Spleen (tissue), 11 donors: ENCODE results near the gene FBXL13. TPM values are rescaled to one million over a fixed set of nuclear protein-coding genes. Genes with fewer than 3 reads are reported as not detected.

ENCODE experiments used
- DNase-seq: peaks from one replicate; pipeline ENCODE4 v3.0.0-alpha.2; 2020
- H3K27ac ChIP-seq, 8 donors: fragments of 200-600 bp; sonication (generic) in 7 of 8; 1 replicate in 4 of 8; 2 replicates in 4 of 8; pipeline versions ENCODE4 v1.5.0 to v1.8.0; 2016 to 2021; ENCODE audit warnings: inconsistent platforms in 4 of 8, mild to moderate bottlenecking in 4 of 8, moderate library complexity in 1 of 8
- H3K27me3 ChIP-seq, 7 donors: fragments of 200-600 bp; sonication (generic) in 6 of 7; replicated peaks in 1 of 7; 1 replicate in 4 of 7; 2 replicates in 3 of 7; pipeline versions ENCODE4 v1.5.0 to v1.8.0; 2016 to 2021; ENCODE audit warnings: inconsistent platforms in 3 of 7, mild to moderate bottlenecking in 1 of 7
- H3K36me3 ChIP-seq, 6 donors: fragments of 200-600 bp; sonication (generic) in 5 of 6; 1 replicate in 4 of 6; 2 replicates in 2 of 6; pipeline versions ENCODE4 v1.5.0 to v1.8.0; 2016 to 2021; ENCODE audit warnings: inconsistent platforms in 2 of 6
- H3K4me1 ChIP-seq, 6 donors: fragments of 200-600 bp; sonication (generic) in 5 of 6; 1 replicate in 3 of 6; 2 replicates in 3 of 6; pipeline versions ENCODE4 v1.5.0 to v1.8.0; 2016 to 2021; ENCODE audit warnings: inconsistent platforms in 3 of 6
- H3K4me3 ChIP-seq, 8 donors: fragments of 200-600 bp; sonication (generic) in 7 of 8; 1 replicate in 4 of 8; 2 replicates in 4 of 8; pipeline versions ENCODE4 v1.5.0 to v1.8.0; 2016 to 2021; ENCODE audit warnings: inconsistent platforms in 4 of 8, mild to moderate bottlenecking in 4 of 8, moderate library complexity in 2 of 8
- H3K9me3 ChIP-seq, 8 donors: fragments of 200-600 bp; sonication (generic) in 7 of 8; 1 replicate in 4 of 8; 2 replicates in 4 of 8; pipeline versions ENCODE4 v1.5.0 to v1.8.0; 2016 to 2021; ENCODE audit warnings: inconsistent platforms in 4 of 8
- POLR2A ChIP-seq, 3 donors: fragments of 450-650 bp; IDR thresholded peaks; one replicate each; pipeline ENCODE4 v1.5.1; 2017; ENCODE audit warnings: antibody characterized with exemption in 3 of 3, mild to moderate bottlenecking in 1 of 3
- POLR2AphosphoS5 ChIP-seq, 3 donors: sonication (generic); formaldehyde crosslinking; IDR thresholded peaks; one replicate each; pipeline ENCODE4 v1.5.1; 2017; ENCODE audit warnings: antibody characterized with exemption in 3 of 3
- WGBS, 5 donors: extraction: QIAGEN DNeasy Blood & Tissue Kit in 3 of 5; methylation state at CpG; one replicate each; pipeline versions ENCODE4 v1.1.5 to v1.1.7; 2013 to 2018; 5-methylcytosine and 5-hydroxymethylcytosine counted together
- intact Hi-C: fragments of 100-400 bp; cut with DNase I; formaldehyde crosslinking; loops from one replicate; pipeline ENCODE4 v1.15.0; 2023; ENCODE audit warnings: low total_unique reads
- polyA plus RNA-seq, 3 donors: library from polyadenylated mRNA; stranded (reverse); fragments of 200-250 nt; gene quantifications; one replicate each; pipeline ENCODE4 v1.2.1, GENCODE V29; 2013
- total RNA-seq, 7 donors: library from RNA; depleted of rRNA in 3 of 7; stranded (reverse); fragments of >200 nt in 3 of 7; fragmentation: NEBNext Ultra II Directional in 4 of 7; extraction: Animal tissue kit (Norgen Biotek cat#: 25700) in 4 of 7; gene quantifications; one replicate each; pipeline versions ENCODE4 v1.1.0 to v1.2.1, GENCODE V29; 2016 to 2021
- TF ChIP-seq, protein P1 (sequence below), 11 experiments: fragments of 200-600 bp in 7 of 11; fragments of 450-650 bp in 4 of 11; sonication (generic) in 4 of 11; IDR thresholded peaks in 8 of 11; conservative IDR thresholded peaks in 3 of 11; 1 replicate in 7 of 11; 2 replicates in 4 of 11; pipeline versions ENCODE4 v1.4.0 to v1.8.0; 2016 to 2021; ENCODE audit warnings: antibody characterized with exemption in 11 of 11, inconsistent platforms in 4 of 11, mild to moderate bottlenecking in 1 of 11
- donor health status: healthy with polysubstance abuse.
- donor health status: DM: no; HTN: no; CAD: no; lungs with moderate emphysema.
- donor health status: DM: no; HTN: no; CAD: no.
- donor health status: Bipolar disorder and iron deficiency.
- donor health status: healthy.
- donor health status: DM: no; HTN: no; CAD: no.
- donor health status: DM: yes; HTN: yes; CAD: no.

Gene FBXL13
- total and polyA plus RNA-seq, 10 donors = 0.09 to 6.6 (median 2.3) TPM

DNA sequence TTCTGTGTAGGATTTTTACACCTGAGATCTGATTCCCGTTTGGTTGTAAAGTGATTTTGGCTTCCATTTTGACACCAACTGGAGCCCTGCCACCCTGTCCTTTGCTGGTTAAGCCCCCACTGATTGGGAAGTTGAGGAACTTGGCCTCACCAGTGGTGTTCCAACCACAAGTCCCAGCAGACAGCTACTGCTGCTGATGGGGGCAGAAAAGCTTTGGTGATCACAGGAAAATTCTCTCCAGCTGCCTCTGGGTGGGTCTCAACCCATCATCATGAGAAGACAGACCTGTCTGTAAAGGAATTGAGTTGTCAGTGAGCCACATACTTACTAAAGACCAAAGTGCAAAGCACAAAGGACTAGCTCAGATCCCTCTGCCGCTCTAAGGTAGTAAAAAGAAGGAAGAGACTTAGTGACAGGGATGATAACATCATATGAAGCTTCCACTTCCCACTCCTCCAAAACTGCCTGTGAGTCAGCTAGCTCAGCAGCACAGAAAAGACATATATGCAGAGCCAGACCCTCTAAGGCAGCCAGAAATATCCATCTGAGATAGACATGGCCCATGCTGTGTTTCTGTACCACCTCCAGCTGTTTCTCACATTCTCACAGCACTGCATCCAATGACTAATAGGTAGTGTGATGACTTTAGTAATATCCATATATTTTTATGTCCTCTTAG is 184.2 kb downstream of the FBXL13 start:
- WGBS, 5 donors = 60 to 77% (median 72%) methylated on average over 2 of the region's 2 CpGs
- H3K27ac ChIP-seq = no peak overlapping the region
- H3K36me3 ChIP-seq = no peaks in the 10 kb centered on the region
- intact Hi-C loops = no loop called here
- no peaks in the 10 kb centered on the region for H3K9me3 ChIP-seq
- no peaks in the 10 kb centered on the region for H3K27me3 ChIP-seq
- H3K4me1 ChIP-seq = peaks cover 0 to 25% (median 8%) of the 10 kb centered on the region in 6 donors
- no peak for DNase-seq
- H3K4me3 ChIP-seq = no peak overlapping the region
- TF ChIP-seq POLR2AphosphoS5 (IDR thresholded peaks at IDR 0.05) = no peak
- TF ChIP-seq POLR2A (IDR thresholded peaks at IDR 0.05) = no peak
- TF ChIP-seq, protein P1, sequence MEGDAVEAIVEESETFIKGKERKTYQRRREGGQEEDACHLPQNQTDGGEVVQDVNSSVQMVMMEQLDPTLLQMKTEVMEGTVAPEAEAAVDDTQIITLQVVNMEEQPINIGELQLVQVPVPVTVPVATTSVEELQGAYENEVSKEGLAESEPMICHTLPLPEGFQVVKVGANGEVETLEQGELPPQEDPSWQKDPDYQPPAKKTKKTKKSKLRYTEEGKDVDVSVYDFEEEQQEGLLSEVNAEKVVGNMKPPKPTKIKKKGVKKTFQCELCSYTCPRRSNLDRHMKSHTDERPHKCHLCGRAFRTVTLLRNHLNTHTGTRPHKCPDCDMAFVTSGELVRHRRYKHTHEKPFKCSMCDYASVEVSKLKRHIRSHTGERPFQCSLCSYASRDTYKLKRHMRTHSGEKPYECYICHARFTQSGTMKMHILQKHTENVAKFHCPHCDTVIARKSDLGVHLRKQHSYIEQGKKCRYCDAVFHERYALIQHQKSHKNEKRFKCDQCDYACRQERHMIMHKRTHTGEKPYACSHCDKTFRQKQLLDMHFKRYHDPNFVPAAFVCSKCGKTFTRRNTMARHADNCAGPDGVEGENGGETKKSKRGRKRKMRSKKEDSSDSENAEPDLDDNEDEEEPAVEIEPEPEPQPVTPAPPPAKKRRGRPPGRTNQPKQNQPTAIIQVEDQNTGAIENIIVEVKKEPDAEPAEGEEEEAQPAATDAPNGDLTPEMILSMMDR (IDR thresholded peaks at IDR 0.05 in 8 of 11, conservative IDR thresholded peaks at IDR 0.05 in 3 of 11) = no peak

DNA sequence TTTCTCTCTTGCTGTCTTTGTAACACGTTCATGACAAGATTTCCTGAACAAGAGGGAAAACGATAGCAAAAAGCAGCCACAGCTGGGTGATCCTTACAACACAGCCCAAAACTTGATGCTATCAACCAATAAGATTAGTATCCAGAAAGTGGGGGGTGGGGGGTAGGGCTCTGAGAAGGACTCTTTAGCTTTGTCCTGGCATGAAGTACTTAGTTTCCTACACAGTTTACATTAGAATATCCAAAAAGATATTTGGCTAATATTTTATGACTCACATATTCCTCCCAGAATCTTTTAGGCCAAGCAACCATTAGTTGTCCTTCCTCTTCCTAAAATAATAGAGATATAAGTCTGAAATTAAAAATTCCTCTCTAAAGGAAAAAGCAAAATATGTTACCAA is 184.7 kb downstream of the FBXL13 start:
- no peaks in the 10 kb centered on the region for H3K36me3 ChIP-seq
- intact Hi-C loops = no loop called here
- 48 to 78% (median 74%) methylated on average over 2 of the region's 2 CpGs for WGBS, 5 donors
- no peaks in the 10 kb centered on the region for H3K27me3 ChIP-seq
- TF ChIP-seq, protein P1 (IDR thresholded peaks at IDR 0.05 in 8 of 11, conservative IDR thresholded peaks at IDR 0.05 in 3 of 11) = no peak
- no peak for TF ChIP-seq POLR2A (IDR thresholded peaks at IDR 0.05)
- no peak for TF ChIP-seq POLR2AphosphoS5 (IDR thresholded peaks at IDR 0.05)
- no peak overlapping the region for H3K27ac ChIP-seq
- no peaks in the 10 kb centered on the region for H3K9me3 ChIP-seq
- H3K4me1 ChIP-seq = peaks cover 0 to 25% (median 8%) of the 10 kb centered on the region in 6 donors
- H3K4me3 ChIP-seq = no peak overlapping the region
- no peak for DNase-seq

DNA sequence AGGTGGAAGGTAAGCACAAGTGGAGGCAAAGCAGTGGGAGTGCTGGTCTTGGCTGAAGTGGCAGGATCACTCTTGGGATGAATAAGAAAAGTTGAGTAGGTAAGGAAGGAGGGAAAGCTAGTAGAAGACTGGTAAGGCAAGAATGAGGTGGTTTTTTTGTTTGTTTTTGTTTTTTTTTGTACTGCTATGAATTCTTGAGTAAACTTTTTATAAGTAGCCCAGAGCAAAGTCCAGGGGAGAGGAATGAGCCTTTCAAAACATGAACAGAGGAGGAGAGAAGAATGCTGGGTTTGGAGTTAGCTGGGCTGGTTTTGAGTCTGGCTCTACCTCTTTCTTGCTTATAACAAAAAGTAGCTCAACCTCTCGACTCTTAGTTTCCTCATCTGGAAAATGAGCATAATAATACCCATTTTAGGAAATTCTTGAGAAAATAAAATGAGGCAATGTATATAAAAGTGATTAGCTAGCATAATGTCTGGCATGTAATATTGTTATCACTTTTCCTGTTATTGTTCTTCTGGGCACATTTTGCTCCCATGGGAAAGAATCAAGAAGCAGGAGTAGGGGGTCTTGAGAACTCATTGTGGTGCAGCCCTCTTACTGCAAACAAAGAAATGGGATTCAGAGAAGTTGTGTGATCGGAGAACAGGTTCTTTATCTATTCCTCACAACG is 185.9 kb downstream of the FBXL13 start:
- Histone ChIP-seq H3K36me3 (no peaks in the 10 kb centered on the region), H3K27me3 (no peaks in the 10 kb centered on the region), H3K4me1 (peaks cover 0 to 25% (median 8%) of the 10 kb centered on the region in 6 donors), H3K27ac (no peak overlapping the region), H3K4me3 (no peak overlapping the region), H3K9me3 (no peaks in the 10 kb centered on the region)
- TF ChIP-seq, protein P1 (IDR thresholded peaks at IDR 0.05 in 8 of 11, conservative IDR thresholded peaks at IDR 0.05 in 3 of 11) = no peak
- no peak for TF ChIP-seq POLR2A (IDR thresholded peaks at IDR 0.05)
- TF ChIP-seq POLR2AphosphoS5 (IDR thresholded peaks at IDR 0.05) = no peak
- WGBS, 5 donors = 76 to 87% (median 80%) methylated on average over 3 of the region's 3 CpGs
- DNase-seq = no peak
- intact Hi-C loops = no loop called here

DNA sequence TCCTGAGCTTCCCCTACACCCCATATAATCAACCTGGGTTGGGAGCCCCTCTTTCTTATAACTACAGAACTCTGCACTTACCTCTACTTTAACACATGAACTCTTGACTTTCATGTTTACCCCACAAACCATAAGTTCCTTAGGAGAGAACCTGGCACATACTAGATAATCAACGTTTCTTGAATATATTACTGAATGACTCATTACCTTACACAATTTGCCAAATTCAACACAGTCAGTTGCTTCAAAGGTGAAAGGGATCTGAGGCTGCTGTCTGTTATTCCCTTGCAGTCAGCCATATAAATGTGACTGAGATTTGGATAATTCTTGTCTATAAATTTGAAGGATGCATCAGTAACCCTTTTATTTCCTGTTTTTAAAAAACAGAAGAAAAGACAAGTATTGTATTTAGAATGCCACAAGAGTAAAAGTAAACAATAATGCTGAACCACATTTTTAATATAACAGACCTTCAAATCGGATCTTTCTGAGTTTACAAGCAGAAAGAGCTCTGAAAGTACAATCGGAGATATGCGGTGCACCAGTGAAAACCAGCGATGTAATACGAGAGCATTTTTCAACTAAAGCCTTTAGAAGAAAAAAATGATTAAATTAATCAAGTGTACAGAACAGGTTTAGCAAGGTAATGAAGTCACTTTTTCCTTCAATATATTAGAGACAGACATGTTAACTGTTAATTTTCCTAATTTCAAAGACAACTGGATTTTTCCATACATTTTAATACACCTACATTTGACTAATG is 191.3 kb downstream of the FBXL13 start:
- DNase-seq = no peak
- no peak overlapping the region for H3K27ac ChIP-seq
- no peaks in the 10 kb centered on the region for H3K4me1 ChIP-seq
- H3K36me3 ChIP-seq = no peaks in the 10 kb centered on the region
- 80 to 88% (median 82%) methylated on average over 6 of the region's 6 CpGs for WGBS, 5 donors
- intact Hi-C loops = no loop called here
- no peak overlapping the region for H3K4me3 ChIP-seq
- TF ChIP-seq POLR2A (IDR thresholded peaks at IDR 0.05) (no peak), POLR2AphosphoS5 (IDR thresholded peaks at IDR 0.05) (no peak)
- no peaks in the 10 kb centered on the region for H3K9me3 ChIP-seq
- no peaks in the 10 kb centered on the region for H3K27me3 ChIP-seq
